Right lobe of liver (tissue), 4 donors: ENCODE results near the gene MAP1LC3B.

ENCODE experiments used
- POLR2A ChIP-seq: fragments of 450-650 bp; IDR thresholded peaks from one replicate; pipeline ENCODE4 v1.6.1; 2017; ENCODE audit warnings: antibody characterized with exemption, mild to moderate bottlenecking
- TF ChIP-seq, protein P1 (sequence below), 4 donors: fragments of 200-600 bp in 3 of 4; fragments of 450-650 bp in 1 of 4; IDR thresholded peaks; one replicate each; pipeline versions ENCODE4 v1.5.1 to v1.8.0; 2016 to 2022; ENCODE audit warnings: antibody characterized with exemption in 4 of 4, mild to moderate bottlenecking in 2 of 4
- donor health status: DM: no; HTN: no; CAD: no.
- donor health status: DM: no; HTN: no; CAD: no.
- donor health status: DM: no; HTN: yes; CAD: no.

DNA sequence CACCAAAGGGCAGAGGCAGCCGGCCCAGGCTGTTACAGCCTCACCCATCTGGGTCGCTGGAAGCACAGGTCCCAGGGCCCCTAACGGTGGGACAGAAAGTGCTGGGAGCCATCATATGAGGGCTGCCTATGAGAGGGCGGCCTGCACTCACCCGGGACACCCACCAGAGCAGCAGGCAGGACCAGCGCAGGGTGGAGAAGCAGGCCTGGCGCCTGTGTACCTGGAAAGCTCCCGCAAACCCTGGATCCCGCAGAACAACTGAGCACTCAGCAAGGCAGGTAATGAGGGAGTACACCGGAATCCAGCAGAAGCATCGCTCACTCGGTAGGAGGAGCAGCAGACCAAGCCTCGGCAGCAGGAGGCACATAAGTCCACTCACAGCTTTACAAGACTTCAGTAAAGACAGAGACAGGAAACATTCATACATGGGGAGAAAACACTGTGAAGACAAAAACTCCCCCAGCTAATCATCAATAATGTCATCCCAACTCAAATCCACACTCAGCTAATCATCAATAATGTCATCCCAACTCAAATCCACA lies 43.4 kb upstream of the MAP1LC3B start:
- TF ChIP-seq POLR2A = no peak
- TF ChIP-seq, protein P1, sequence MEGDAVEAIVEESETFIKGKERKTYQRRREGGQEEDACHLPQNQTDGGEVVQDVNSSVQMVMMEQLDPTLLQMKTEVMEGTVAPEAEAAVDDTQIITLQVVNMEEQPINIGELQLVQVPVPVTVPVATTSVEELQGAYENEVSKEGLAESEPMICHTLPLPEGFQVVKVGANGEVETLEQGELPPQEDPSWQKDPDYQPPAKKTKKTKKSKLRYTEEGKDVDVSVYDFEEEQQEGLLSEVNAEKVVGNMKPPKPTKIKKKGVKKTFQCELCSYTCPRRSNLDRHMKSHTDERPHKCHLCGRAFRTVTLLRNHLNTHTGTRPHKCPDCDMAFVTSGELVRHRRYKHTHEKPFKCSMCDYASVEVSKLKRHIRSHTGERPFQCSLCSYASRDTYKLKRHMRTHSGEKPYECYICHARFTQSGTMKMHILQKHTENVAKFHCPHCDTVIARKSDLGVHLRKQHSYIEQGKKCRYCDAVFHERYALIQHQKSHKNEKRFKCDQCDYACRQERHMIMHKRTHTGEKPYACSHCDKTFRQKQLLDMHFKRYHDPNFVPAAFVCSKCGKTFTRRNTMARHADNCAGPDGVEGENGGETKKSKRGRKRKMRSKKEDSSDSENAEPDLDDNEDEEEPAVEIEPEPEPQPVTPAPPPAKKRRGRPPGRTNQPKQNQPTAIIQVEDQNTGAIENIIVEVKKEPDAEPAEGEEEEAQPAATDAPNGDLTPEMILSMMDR (IDR thresholded peaks at IDR 0.05) = no peak
